CD14-positive monocyte (primary cell): ENCODE measurements around the gene GJA4. TPM values are rescaled to one million over a fixed set of nuclear protein-coding genes. Genes with fewer than 3 reads are reported as not detected.
"Not testable (repeated sequence)": the region's sequence is repeated elsewhere in the genome, so short reads cannot be mapped to it uniquely, and the experiment has no call there.

Experiments
- DNase-seq, 3 donors: peaks; one replicate each; pipeline ENCODE4 v3.0.0-alpha.2; 2011 to 2022
- H2AFZ ChIP-seq: 2 replicates; pipeline ENCODE4 v1.6.0; 2012; ENCODE audit warnings: mild to moderate bottlenecking, low read depth, low read length, inconsistent platforms; ENCODE audit not compliant: insufficient read depth, poor library complexity, severe bottlenecking
- H3K27ac ChIP-seq, 2 donors: 1 replicate in 1 of 2; 2 replicates in 1 of 2; pipeline ENCODE4 v1.5.1; 2012 to 2013; ENCODE audit warnings: low read length in 2 of 2, control low read depth in 1 of 2, inconsistent platforms in 1 of 2, low read depth in 1 of 2, mild to moderate bottlenecking in 1 of 2
- H3K27me3 ChIP-seq, 2 donors: one replicate each; pipeline versions ENCODE4 v1.6.0 to v1.6.1; 2011 to 2013; ENCODE audit warnings: low read length in 2 of 2; ENCODE audit not compliant: control insufficient read depth in 2 of 2, insufficient read depth in 2 of 2
- H3K36me3 ChIP-seq, 2 donors: replicated peaks in 1 of 2; 1 replicate in 1 of 2; 2 replicates in 1 of 2; pipeline versions ENCODE4 v1.5.1 to v1.6.1; 2012 to 2013; ENCODE audit warnings: low read length in 2 of 2, control low read depth in 1 of 2, inconsistent platforms in 1 of 2, mild to moderate bottlenecking in 1 of 2; ENCODE audit not compliant: insufficient read depth in 2 of 2, control insufficient read depth in 1 of 2
- H3K4me1 ChIP-seq, 2 donors: 1 replicate in 1 of 2; 2 replicates in 1 of 2; pipeline versions ENCODE4 v1.5.1 to v1.6.1; 2012 to 2013; ENCODE audit warnings: low read length in 2 of 2, control low read depth in 1 of 2, inconsistent platforms in 1 of 2, mild to moderate bottlenecking in 1 of 2, moderate library complexity in 1 of 2; ENCODE audit not compliant: insufficient read depth in 2 of 2, control insufficient read depth in 1 of 2
- H3K4me2 ChIP-seq: replicated peaks from 2 replicates; pipeline ENCODE3; 2012; ENCODE audit warnings: low read length, moderate library complexity, mild to moderate bottlenecking; ENCODE audit not compliant: poor library complexity, severe bottlenecking; ENCODE audit errors: extremely low read depth
- H3K4me3 ChIP-seq, 3 experiments: fragments of 200-600 bp in 1 of 3; sonication (generic) in 1 of 3; replicated peaks in 1 of 3; 1 replicate in 2 of 3; 2 replicates in 1 of 3; pipeline ENCODE4 v1.5.1; 2011 to 2013; ENCODE audit warnings: low read length in 3 of 3, mild to moderate bottlenecking in 3 of 3, control low read depth in 2 of 3, low read depth in 2 of 3, inconsistent platforms in 1 of 3, moderate library complexity in 1 of 3
- H3K79me2 ChIP-seq: 2 replicates; pipeline ENCODE4 v1.6.0; 2012; ENCODE audit warnings: mild to moderate bottlenecking, control low read depth, inconsistent platforms, low read length, moderate library complexity; ENCODE audit not compliant: insufficient read depth
- H3K9ac ChIP-seq: 2 replicates; pipeline ENCODE4 v1.6.0; 2017; ENCODE audit warnings: low read length, mild to moderate bottlenecking; ENCODE audit not compliant: insufficient read depth, poor library complexity, severe bottlenecking
- H3K9me3 ChIP-seq, 2 donors: replicated peaks in 1 of 2; 1 replicate in 1 of 2; 2 replicates in 1 of 2; pipeline versions ENCODE4 v1.5.1 to v1.6.1; 2012 to 2013; ENCODE audit warnings: low read length in 2 of 2, control low read depth in 1 of 2; ENCODE audit not compliant: control insufficient read depth in 1 of 2, insufficient read depth in 1 of 2
- H4K20me1 ChIP-seq: 2 replicates; pipeline ENCODE4 v1.6.0; 2012; ENCODE audit warnings: mild to moderate bottlenecking, low read length, control low read depth, moderate library complexity; ENCODE audit not compliant: insufficient read depth
- H3K27ac Mint-ChIP-seq, 7 donors: one replicate each; pipeline ENCODE4 v1.8.0; 2020; ENCODE audit warnings: mild to moderate bottlenecking in 7 of 7, mixed read lengths in 7 of 7, moderate library complexity in 6 of 7, inconsistent platforms in 2 of 7
- H3K27me3 Mint-ChIP-seq, 3 donors: one replicate each; pipeline ENCODE4 v1.8.0; 2021 to 2022; ENCODE audit warnings: low read depth in 3 of 3, mild to moderate bottlenecking in 3 of 3, mixed read lengths in 3 of 3, moderate library complexity in 3 of 3, inconsistent platforms in 1 of 3
- H3K36me3 Mint-ChIP-seq, 2 donors: one replicate each; pipeline ENCODE4 v1.8.0; 2020; ENCODE audit warnings: mixed read lengths in 2 of 2, inconsistent platforms in 1 of 2, mild to moderate bottlenecking in 1 of 2
- H3K4me1 Mint-ChIP-seq: one replicate; pipeline ENCODE4 v1.8.0; 2020; ENCODE audit warnings: mild to moderate bottlenecking, mixed read lengths
- H3K4me3 Mint-ChIP-seq, 2 donors: one replicate each; pipeline ENCODE4 v1.8.0; 2020; ENCODE audit warnings: mild to moderate bottlenecking in 2 of 2, mixed read lengths in 2 of 2, moderate library complexity in 1 of 2
- H3K9me3 Mint-ChIP-seq, 7 donors: one replicate each; pipeline ENCODE4 v1.8.0; 2020 to 2022; ENCODE audit warnings: mixed read lengths in 7 of 7, mild to moderate bottlenecking in 6 of 7, moderate library complexity in 6 of 7, inconsistent platforms in 2 of 7
- WGBS: methylation state at CpG from one replicate; pipeline ENCODE4 v1.1.5; 2013; ENCODE audit warnings: missing lambda C conversion rate; ENCODE audit not compliant: insufficient coverage; 5-methylcytosine and 5-hydroxymethylcytosine counted together
- intact Hi-C, 2 donors: fragments of 100-400 bp; cut with micrococcal nuclease; formaldehyde crosslinking; loops; one replicate each; pipeline versions ENCODE4 v1.15.0 to v1.15.1; 2023
- polyA plus RNA-seq, 3 donors: library from polyadenylated mRNA; depleted of rRNA in 1 of 3; unstranded in 2 of 3; stranded (reverse) in 1 of 3; fragments of 300-500 nt in 2 of 3; fragments of >200 nt in 1 of 3; fragmentation: Illumina TruSeq in 2 of 3; gene quantifications; 1 replicate in 2 of 3; 2 replicates in 1 of 3; pipeline ENCODE4 v1.2.3, GENCODE V29; 2012 to 2021
- TF ChIP-seq, protein P1 (sequence below): fragments of 200-600 bp; IDR thresholded peaks from one replicate; pipeline ENCODE4 v1.8.0; 2022; ENCODE audit warnings: antibody characterized with exemption, mild to moderate bottlenecking

GJA4 gene
- polyA plus RNA-seq, 3 donors = not detected

DNA sequence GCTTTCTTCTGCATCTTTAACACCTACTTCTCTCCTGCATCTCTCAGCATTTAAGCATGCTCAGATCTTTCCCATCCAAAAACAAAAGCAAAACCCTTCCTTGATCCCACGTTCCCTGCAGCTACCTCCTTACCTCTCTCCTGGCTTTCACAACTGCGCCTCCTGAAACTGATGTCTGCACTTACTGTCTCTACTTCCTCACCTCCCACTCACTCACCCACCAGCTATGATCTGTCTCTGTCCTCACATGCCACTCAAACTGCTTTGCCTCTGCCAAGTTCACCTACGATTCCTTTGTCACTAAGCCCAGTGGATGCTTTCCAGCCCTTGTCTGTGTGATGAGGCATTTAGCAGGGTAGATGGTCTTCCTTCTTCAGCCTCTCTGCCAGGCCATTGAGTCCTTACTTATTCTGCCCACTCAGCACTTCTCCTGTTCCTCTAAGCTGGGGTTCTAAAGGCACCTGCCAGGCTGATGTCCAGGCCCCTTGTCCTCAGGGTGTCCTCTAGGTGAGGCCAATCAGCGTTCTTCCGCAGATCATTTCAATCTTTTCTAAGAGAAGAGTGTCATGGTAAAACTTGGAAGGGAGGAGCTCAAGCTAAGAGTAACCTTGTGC, 21.8 kb upstream of the GJA4 start:
- Histone ChIP-seq H3K4me3 (no peak overlapping the region), H3K27me3 (no peaks in the 10 kb centered on the region), H3K4me2 (no peak overlapping the region), H3K79me2 (no peaks in the 10 kb centered on the region), H3K9me3 (no peaks in the 10 kb centered on the region), H4K20me1 (no peaks in the 10 kb centered on the region), H3K4me1 (no peaks in the 10 kb centered on the region), H2AFZ (no peak overlapping the region), H3K27ac (no peak overlapping the region), H3K36me3 (no peaks in the 10 kb centered on the region), H3K9ac (no peak overlapping the region)
- intact Hi-C loops = no loop called here
- H3K4me1 Mint-ChIP-seq = no peaks in the 10 kb centered on the region
- TF ChIP-seq, protein P1, sequence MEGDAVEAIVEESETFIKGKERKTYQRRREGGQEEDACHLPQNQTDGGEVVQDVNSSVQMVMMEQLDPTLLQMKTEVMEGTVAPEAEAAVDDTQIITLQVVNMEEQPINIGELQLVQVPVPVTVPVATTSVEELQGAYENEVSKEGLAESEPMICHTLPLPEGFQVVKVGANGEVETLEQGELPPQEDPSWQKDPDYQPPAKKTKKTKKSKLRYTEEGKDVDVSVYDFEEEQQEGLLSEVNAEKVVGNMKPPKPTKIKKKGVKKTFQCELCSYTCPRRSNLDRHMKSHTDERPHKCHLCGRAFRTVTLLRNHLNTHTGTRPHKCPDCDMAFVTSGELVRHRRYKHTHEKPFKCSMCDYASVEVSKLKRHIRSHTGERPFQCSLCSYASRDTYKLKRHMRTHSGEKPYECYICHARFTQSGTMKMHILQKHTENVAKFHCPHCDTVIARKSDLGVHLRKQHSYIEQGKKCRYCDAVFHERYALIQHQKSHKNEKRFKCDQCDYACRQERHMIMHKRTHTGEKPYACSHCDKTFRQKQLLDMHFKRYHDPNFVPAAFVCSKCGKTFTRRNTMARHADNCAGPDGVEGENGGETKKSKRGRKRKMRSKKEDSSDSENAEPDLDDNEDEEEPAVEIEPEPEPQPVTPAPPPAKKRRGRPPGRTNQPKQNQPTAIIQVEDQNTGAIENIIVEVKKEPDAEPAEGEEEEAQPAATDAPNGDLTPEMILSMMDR = no peak
- H3K36me3 Mint-ChIP-seq = no peaks in the 10 kb centered on the region
- WGBS = 98% methylated on average over 4 of the region's 5 CpGs
- no peak overlapping the region for H3K27ac Mint-ChIP-seq
- peaks cover 0 to 3% (median 2%) of the 10 kb centered on the region in 3 donors for H3K27me3 Mint-ChIP-seq
- H3K9me3 Mint-ChIP-seq = no peaks in the 10 kb centered on the region
- DNase-seq = no peak
- no peak overlapping the region for H3K4me3 Mint-ChIP-seq

DNA sequence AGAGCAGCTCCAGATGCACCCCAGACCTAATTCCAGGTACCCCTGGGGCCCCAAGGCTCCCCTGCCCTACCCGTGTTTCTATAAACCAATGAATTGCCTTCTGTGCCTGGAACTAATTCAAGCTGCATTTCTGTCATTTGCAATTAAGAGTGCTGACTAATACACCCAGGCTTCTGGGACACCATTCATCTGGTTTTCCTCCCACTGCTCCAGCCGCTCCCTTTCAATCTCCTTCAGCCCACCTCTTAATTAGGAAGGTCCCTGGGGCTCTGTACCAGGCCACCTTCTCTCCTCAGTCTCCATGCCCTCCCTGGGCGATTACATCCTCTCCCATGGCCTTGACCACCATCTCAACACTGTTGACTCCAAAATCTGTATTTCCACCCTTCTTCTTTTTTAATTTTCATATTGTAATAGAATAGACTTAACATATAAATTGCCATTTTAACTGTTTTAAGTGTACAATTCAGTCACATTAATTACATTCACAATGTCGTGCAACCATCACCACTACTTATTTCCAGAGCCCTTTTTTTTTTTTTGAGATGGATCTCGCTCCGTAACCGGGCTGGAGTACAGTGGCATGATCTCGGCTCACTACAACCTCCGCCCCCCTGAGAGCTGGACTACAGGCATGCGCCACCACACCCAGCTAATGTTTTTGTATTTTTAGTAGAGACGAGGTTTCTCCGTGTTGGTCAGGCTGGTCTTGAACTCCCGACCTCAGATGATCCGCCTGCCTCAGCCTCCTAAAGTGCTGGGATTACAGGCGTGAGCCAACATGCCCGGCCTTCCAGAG, 21.0 kb upstream of the GJA4 start:
- no peaks in the 10 kb centered on the region for H4K20me1 ChIP-seq
- 92% methylated on average over 6 of the region's 16 CpGs for WGBS
- TF ChIP-seq, protein P1 = no peak
- no peaks in the 10 kb centered on the region for H3K9me3 ChIP-seq
- no peaks in the 10 kb centered on the region for H3K4me1 Mint-ChIP-seq
- no peaks in the 10 kb centered on the region for H3K36me3 ChIP-seq
- intact Hi-C loops = no loop called here
- no peak overlapping the region for H3K9ac ChIP-seq
- H3K79me2 ChIP-seq = no peaks in the 10 kb centered on the region
- no peak overlapping the region for H3K4me3 Mint-ChIP-seq
- H3K36me3 Mint-ChIP-seq = no peaks in the 10 kb centered on the region
- H3K4me2 ChIP-seq = no peak overlapping the region
- H3K27ac Mint-ChIP-seq = no peak overlapping the region
- no peak overlapping the region for H3K27ac ChIP-seq
- H3K4me1 ChIP-seq = no peaks in the 10 kb centered on the region
- H3K9me3 Mint-ChIP-seq = no peaks in the 10 kb centered on the region
- H2AFZ ChIP-seq = no peak overlapping the region
- no peak for DNase-seq
- no peaks in the 10 kb centered on the region for H3K27me3 ChIP-seq
- peaks cover 0 to 3% (median 2%) of the 10 kb centered on the region in 3 donors for H3K27me3 Mint-ChIP-seq
- no peak overlapping the region for H3K4me3 ChIP-seq

DNA sequence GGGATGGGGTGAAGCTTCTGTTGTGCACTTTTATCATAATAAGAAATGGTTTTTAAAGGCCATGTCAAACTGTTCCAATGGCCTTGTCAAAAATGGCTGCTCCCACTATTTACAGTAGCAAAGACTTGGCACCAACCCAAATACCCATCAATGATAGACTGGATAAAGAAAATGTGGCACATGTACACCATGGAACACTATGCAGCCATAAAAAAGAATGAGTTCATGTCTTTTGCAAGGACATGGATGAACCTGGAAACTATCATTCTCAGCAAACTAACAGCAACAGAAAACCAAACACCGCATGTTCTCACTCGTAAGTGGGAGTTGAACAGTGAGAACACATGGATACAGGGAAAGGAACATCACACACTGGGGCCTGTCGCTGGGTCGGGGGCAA, 19.7 kb upstream of the GJA4 start:
- H3K27ac ChIP-seq, H3K36me3 ChIP-seq, H3K27me3 Mint-ChIP-seq, H3K27me3 ChIP-seq, H3K27ac Mint-ChIP-seq, H3K4me3 Mint-ChIP-seq, H3K4me1 Mint-ChIP-seq, H4K20me1 ChIP-seq, H3K79me2 ChIP-seq, H3K9ac ChIP-seq, H3K4me2 ChIP-seq, intact Hi-C loops, H3K9me3 ChIP-seq, DNase-seq, H3K36me3 Mint-ChIP-seq, H2AFZ ChIP-seq, H3K4me1 ChIP-seq, H3K9me3 Mint-ChIP-seq, H3K4me3 ChIP-seq: not testable (repeated sequence)
- no CpG with 5 or more reads among the region's 4 CpGs for WGBS
